ENCODE data around the gene F7. TPM values are rescaled to one million over a fixed set of nuclear protein-coding genes. Genes with fewer than 3 reads are reported as not detected.
"Not testable (repeated sequence)": the region's sequence is repeated elsewhere in the genome, so short reads cannot be mapped to it uniquely, and the experiment has no call there.

The F7 gene
- total RNA-seq, 2 donors from 2014 or later = 0.17 TPM; not detected in 1

- ATAC-seq; intact Hi-C loops (cut with DNase I, micrococcal nuclease): not testable (repeated sequence)
- peak in 1 of 2 donors; percentile 5 for DNase-seq
Observed at GRCh38 chr13:113112475-113112874, 6.9 kb downstream of the F7 start.

GRCh38 chr13:113112893-113113845 lies 7.6 kb downstream of the F7 start:
- ATAC-seq = no peak

GRCh38 chr13:113113846-113114271 lies 8.3 kb downstream of the F7 start:
- intact Hi-C loops (cut with DNase I, micrococcal nuclease) = no loop called here
- ATAC-seq (no peak), DNase-seq (no peak)

More at GRCh38 chr13:113112893-113113845, 7.6 kb downstream of the F7 start:
- no peak for DNase-seq
- intact Hi-C loops (cut with DNase I, micrococcal nuclease) = no loop called here

GRCh38 chr13:113114511-113115362 lies 9.1 kb downstream of the F7 start:
- DNase-seq = no peak
- intact Hi-C loops (cut with DNase I, micrococcal nuclease) = no loop called here
- ATAC-seq = no peak

GRCh38 chr13:113115363-113116205 lies 10.0 kb downstream of the F7 start:
- no peak for ATAC-seq
- DNase-seq = peak in 1 of 2 donors; percentile 6
- intact Hi-C loops (cut with DNase I, micrococcal nuclease) = no loop called here

- DNase-seq = no peak
- intact Hi-C loops (cut with DNase I, micrococcal nuclease) = no loop called here
- ATAC-seq = no peak
Observed at GRCh38 chr13:113116206-113116800, 10.7 kb downstream of the F7 start.

- ATAC-seq (no peak), DNase-seq (no peak)
- intact Hi-C loops (cut with DNase I, micrococcal nuclease) = no loop called here
Observed at GRCh38 chr13:113116871-113117271, 11.3 kb downstream of the F7 start.

- intact Hi-C loops (cut with DNase I, micrococcal nuclease) = no loop called here
- no peak for DNase-seq
- ATAC-seq = no peak
Observed at GRCh38 chr13:113117335-113117872, 11.8 kb downstream of the F7 start.

GRCh38 chr13:113117911-113118260 lies 12.3 kb downstream of the F7 start:
- ATAC-seq = no peak
- no peak for DNase-seq
- intact Hi-C loops (cut with DNase I, micrococcal nuclease) = no loop called here

- DNase-seq (no peak), ATAC-seq (no peak)
- intact Hi-C loops (cut with DNase I, micrococcal nuclease) = no loop called here
Observed at GRCh38 chr13:113118261-113119021, 12.8 kb downstream of the F7 start.

- ATAC-seq = no peak
- intact Hi-C loops (cut with DNase I, micrococcal nuclease) = no loop called here
- DNase-seq = no peak
Observed at GRCh38 chr13:113119166-113119821, 13.7 kb downstream of the F7 start.

- DNase-seq = no peak
- ATAC-seq = no peak
- intact Hi-C loops (cut with DNase I, micrococcal nuclease) = no loop called here
Observed at GRCh38 chr13:113119822-113120189, 14.2 kb downstream of the F7 start.

- no peak for DNase-seq
- no peak for ATAC-seq
- intact Hi-C loops (cut with DNase I, micrococcal nuclease) = no loop called here
Observed at GRCh38 chr13:113120300-113121182, 14.9 kb downstream of the F7 start.

- DNase-seq = no peak
- intact Hi-C loops (cut with DNase I, micrococcal nuclease) = no loop called here
- no peak for ATAC-seq
Observed at GRCh38 chr13:113121183-113121927, 15.8 kb downstream of the F7 start.

GRCh38 chr13:113121928-113122471 lies 16.4 kb downstream of the F7 start:
- DNase-seq = no peak
- no peak for ATAC-seq
- intact Hi-C loops (cut with DNase I, micrococcal nuclease) = no loop called here
